ENCODE data around the gene CDH15. TPM values are rescaled to one million over a fixed set of nuclear protein-coding genes. Genes with fewer than 3 reads are reported as not detected.
"Not testable (repeated sequence)": the region's sequence is repeated elsewhere in the genome, so short reads cannot be mapped to it uniquely, and the experiment has no call there.

Gene CDH15
- total RNA-seq, 1 donor from 2014 or later = not detected

DNA sequence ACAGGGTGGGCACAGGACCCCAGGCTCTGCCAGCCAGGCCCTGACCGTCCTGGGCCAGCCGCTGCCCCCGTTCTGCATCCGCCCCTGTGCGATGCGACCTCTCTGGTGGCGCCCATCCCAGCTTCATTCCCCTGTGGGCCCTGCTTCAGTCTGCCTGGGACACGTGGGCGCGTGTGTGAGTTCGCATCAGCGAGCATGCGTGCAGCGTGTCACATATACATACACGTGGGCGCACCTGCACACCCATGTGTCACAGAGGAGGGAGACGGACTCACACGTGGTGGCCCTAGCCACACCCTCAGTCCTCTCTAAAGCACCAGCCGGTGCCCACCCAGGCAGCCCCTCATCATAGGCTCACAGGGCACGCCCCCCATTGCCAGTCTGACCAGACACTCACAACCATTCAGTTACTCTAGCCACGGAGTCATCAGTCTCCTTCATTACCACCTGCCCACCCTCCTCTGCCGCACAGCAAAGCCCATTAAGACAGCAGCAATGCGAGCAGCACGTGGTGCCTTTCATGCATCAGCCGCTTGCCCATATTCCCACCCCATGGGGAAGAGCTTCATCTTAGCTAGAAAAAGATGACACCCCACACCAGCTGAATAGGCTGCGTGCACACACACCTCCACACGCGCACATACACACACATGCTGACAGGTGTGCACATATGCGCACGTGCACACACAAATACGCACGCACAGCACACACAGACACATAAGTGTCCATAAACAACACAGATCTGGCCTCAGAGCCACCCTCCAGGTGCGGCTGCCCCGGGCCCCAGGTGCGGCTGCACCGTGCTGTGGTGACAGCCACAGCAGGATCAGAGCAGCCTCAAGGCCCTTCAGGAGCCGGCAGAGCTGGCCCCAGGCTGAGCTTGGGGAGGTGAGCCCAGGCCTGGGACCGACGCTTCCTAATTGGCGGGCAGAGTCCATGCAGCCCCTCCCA is 9.5 kb upstream of the CDH15 start:
- TF ChIP-seq, protein P1, sequence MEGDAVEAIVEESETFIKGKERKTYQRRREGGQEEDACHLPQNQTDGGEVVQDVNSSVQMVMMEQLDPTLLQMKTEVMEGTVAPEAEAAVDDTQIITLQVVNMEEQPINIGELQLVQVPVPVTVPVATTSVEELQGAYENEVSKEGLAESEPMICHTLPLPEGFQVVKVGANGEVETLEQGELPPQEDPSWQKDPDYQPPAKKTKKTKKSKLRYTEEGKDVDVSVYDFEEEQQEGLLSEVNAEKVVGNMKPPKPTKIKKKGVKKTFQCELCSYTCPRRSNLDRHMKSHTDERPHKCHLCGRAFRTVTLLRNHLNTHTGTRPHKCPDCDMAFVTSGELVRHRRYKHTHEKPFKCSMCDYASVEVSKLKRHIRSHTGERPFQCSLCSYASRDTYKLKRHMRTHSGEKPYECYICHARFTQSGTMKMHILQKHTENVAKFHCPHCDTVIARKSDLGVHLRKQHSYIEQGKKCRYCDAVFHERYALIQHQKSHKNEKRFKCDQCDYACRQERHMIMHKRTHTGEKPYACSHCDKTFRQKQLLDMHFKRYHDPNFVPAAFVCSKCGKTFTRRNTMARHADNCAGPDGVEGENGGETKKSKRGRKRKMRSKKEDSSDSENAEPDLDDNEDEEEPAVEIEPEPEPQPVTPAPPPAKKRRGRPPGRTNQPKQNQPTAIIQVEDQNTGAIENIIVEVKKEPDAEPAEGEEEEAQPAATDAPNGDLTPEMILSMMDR (conservative IDR thresholded peaks at IDR 0.05) = no peak

DNA sequence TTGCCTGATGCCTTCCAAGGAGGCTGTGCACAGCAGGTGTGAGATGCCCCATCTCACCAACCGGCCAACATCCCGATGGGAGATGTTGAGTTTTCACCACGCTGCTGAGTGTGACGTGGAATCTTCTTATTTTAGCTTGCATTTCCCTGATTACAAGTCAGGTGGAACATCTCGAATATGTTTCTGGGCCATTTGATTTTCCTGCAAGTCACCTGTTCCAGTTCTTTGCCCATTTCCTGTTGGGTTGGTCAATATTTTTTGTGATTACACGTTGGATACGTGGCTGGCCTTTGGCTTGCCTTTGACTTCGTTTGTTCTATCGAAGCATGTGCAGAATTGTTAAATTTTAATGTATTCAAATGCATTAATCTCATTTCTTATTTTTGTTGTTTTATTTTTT is 8.3 kb upstream of the CDH15 start:
- Mint-ChIP-seq H3K4me1 (peaks cover 12% of the 10 kb centered on the region), H3K4me3 (no peak overlapping the region), H3K27ac (ENCODE audit: unreplicated experiment) (no peak overlapping the region), H3K9me3 (no peaks in the 10 kb centered on the region), H3K36me3 (ENCODE audit: low read depth) (no peaks in the 10 kb centered on the region), H3K27me3 (ENCODE audit: low read depth) (peaks cover 5% of the 10 kb centered on the region)
- TF ChIP-seq, protein P1 (conservative IDR thresholded peaks at IDR 0.05) = no peak
- no peak for DNase-seq (ENCODE audit: low read depth, low spot score)

More for the DNA sequence above, 9.5 kb upstream of the CDH15 start:
- Mint-ChIP-seq H3K4me1 (peaks cover 12% of the 10 kb centered on the region), H3K9me3 (no peaks in the 10 kb centered on the region), H3K27ac (ENCODE audit: unreplicated experiment) (peak overlapping the region; percentile 92), H3K27me3 (ENCODE audit: low read depth) (peaks cover 5% of the 10 kb centered on the region), H3K4me3 (no peak overlapping the region), H3K36me3 (ENCODE audit: low read depth) (no peaks in the 10 kb centered on the region)
- DNase-seq (ENCODE audit: low read depth, low spot score) = no peak

DNA sequence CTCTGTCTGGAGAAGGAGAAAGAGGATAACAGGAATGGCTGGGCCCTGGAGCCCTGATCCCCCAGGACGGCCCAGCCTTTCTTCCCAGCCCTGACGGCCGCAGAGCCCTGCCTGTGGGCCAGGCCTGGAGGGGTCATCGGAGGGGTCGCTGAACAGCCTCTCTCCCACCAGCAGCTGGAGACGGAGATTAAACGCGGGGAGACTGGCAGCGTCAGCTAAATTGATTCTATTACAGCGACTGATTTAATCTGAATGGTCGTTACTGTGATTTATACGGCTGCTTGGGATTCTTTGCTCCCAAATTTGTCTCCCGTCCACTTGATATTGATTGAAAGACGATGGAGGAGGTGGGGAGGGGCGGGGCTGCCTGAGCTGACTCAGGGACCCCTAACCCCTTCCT is 7.1 kb upstream of the CDH15 start:
- DNase-seq (ENCODE audit: low read depth, low spot score) = peak; percentile 35
- TF ChIP-seq, protein P1 (conservative IDR thresholded peaks at IDR 0.05) = no peak
- H3K9me3 Mint-ChIP-seq = no peaks in the 10 kb centered on the region
- H3K27me3 Mint-ChIP-seq (ENCODE audit: low read depth) = peaks cover 7% of the 10 kb centered on the region
- peaks cover 12% of the 10 kb centered on the region for H3K4me1 Mint-ChIP-seq
- no peak overlapping the region for H3K4me3 Mint-ChIP-seq
- no peaks in the 10 kb centered on the region for H3K36me3 Mint-ChIP-seq (ENCODE audit: low read depth)
- H3K27ac Mint-ChIP-seq (ENCODE audit: unreplicated experiment) = peak overlapping the region; percentile 81

DNA sequence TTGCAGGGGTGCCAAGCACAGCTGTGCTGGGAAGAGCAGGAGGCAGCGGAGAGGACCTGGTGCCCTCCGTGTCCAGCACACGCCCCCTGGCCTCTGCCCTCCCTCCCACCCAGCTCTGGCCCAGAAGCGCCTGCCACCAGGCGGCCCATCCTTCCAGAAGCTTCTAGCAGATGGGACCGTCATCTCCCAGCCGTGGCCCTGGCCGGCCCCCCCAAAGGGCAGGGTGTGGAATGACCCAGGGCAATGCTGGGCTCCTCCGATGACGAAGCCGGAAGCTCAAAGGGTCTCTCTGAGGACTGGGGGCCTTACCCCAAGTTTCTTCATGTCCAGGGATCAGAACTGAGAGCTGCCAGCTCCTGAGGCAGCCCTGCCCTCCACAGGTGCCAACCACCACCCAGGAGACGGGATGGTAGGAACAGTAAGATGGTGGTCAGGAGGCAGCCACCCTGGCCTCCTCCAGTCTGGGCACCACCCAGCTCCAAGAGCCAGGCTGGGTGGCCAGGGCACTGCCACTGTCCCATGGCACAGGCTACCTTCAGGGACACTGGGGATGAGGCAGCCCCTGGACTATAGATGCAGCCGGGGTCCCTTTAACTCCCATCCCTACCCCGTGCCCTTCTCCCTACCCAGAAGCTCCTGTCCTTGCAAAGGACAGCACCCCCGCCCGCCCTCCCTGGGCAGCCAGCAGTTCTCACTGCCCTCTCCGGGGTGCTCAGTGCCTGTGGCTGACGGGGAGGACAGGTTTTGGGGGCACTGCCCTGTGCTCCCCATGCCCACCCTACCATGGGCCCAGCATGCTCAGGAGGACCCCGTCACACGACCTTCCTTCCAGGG is 6.5 kb upstream of the CDH15 start:
- Mint-ChIP-seq H3K27me3 (ENCODE audit: low read depth) (peaks cover 9% of the 10 kb centered on the region), H3K4me3 (no peak overlapping the region), H3K9me3 (no peaks in the 10 kb centered on the region), H3K36me3 (ENCODE audit: low read depth) (no peaks in the 10 kb centered on the region), H3K4me1 (peaks cover 12% of the 10 kb centered on the region), H3K27ac (ENCODE audit: unreplicated experiment) (no peak overlapping the region)
- TF ChIP-seq, protein P1 (conservative IDR thresholded peaks at IDR 0.05) = no peak
- DNase-seq (ENCODE audit: low read depth, low spot score) = no peak

DNA sequence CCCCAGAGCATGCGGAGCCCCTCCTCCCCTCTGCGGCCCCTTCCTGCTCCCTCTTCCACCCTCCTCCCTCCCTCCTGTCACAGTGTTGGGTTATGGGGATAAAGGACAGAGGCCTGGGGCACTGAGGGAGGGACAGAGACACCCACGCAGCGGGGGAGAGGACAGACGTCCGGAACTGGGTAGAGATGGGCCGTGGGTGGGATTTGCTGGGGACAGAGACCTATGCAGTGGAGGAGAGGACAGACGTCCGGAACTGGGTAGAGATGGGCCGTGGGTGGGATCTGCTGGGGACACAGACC is 5.9 kb upstream of the CDH15 start:
- not testable (repeated sequence) for H3K4me3 Mint-ChIP-seq; DNase-seq (ENCODE audit: low read depth, low spot score); H3K36me3 Mint-ChIP-seq (ENCODE audit: low read depth); H3K27ac Mint-ChIP-seq (ENCODE audit: unreplicated experiment); H3K9me3 Mint-ChIP-seq
- Mint-ChIP-seq H3K4me1 (peaks cover 13% of the 10 kb centered on the region), H3K27me3 (ENCODE audit: low read depth) (peaks cover 15% of the 10 kb centered on the region)
